ENCODE results near the gene MYO6.

MYO6 gene

GRCh38 chr6:75935473-75935793 lies 186.4 kb downstream of the MYO6 start:
- no peak for DNase-seq (ENCODE audit: low read depth)
- H3K4me3 ChIP-seq (ENCODE audit: low read depth, low read length): peak overlapping the region; percentile 56
- TF ChIP-seq CTCF (conservative IDR thresholded peaks at IDR 0.05; ENCODE audit: low read depth, low read length): no peak

- no peak for DNase-seq (ENCODE audit: low read depth)
- H3K4me3 ChIP-seq (ENCODE audit: low read depth, low read length): no peak overlapping the region
- no peak for TF ChIP-seq CTCF (conservative IDR thresholded peaks at IDR 0.05; ENCODE audit: low read depth, low read length)
Measured at GRCh38 chr6:75936682-75937081, 187.6 kb downstream of the MYO6 start.

GRCh38 chr6:75937846-75938245 lies 188.8 kb downstream of the MYO6 start:
- H3K4me3 ChIP-seq (ENCODE audit: low read depth, low read length): no peak overlapping the region
- DNase-seq (ENCODE audit: low read depth): no peak
- TF ChIP-seq CTCF (conservative IDR thresholded peaks at IDR 0.05; ENCODE audit: low read depth, low read length): no peak

GRCh38 chr6:75940564-75940963 lies 191.5 kb downstream of the MYO6 start:
- no peak overlapping the region for H3K4me3 ChIP-seq (ENCODE audit: low read depth, low read length)
- no peak for DNase-seq (ENCODE audit: low read depth)
- TF ChIP-seq CTCF (conservative IDR thresholded peaks at IDR 0.05; ENCODE audit: low read depth, low read length): no peak

- TF ChIP-seq CTCF (conservative IDR thresholded peaks at IDR 0.05; ENCODE audit: low read depth, low read length): no peak
- no peak for DNase-seq (ENCODE audit: low read depth)
- no peak overlapping the region for H3K4me3 ChIP-seq (ENCODE audit: low read depth, low read length)
Measured at GRCh38 chr6:75941509-75941908, 192.5 kb downstream of the MYO6 start.

- TF ChIP-seq CTCF (conservative IDR thresholded peaks at IDR 0.05; ENCODE audit: low read depth, low read length): no peak
- H3K4me3 ChIP-seq (ENCODE audit: low read depth, low read length): no peak overlapping the region
- DNase-seq (ENCODE audit: low read depth): no peak
Measured at GRCh38 chr6:75943381-75943780, 194.3 kb downstream of the MYO6 start.

- DNase-seq (ENCODE audit: low read depth): no peak
- TF ChIP-seq CTCF (conservative IDR thresholded peaks at IDR 0.05; ENCODE audit: low read depth, low read length): no peak
- no peak overlapping the region for H3K4me3 ChIP-seq (ENCODE audit: low read depth, low read length)
Measured at GRCh38 chr6:75946146-75946831, 197.2 kb downstream of the MYO6 start.
